GM21576 (cell line): Measurements from ENCODE around the gene SNX10.

Experiments
- ATAC-seq: cut with Tn5 transposase; IDR thresholded peaks from one replicate; pipeline ENCODE4 v1.9.1; 2021; ENCODE audit warnings: mild to moderate bottlenecking, moderate library complexity; ENCODE audit not compliant: unreplicated experiment

Gene SNX10

GRCh38 chr7:26295586-26295985, 3.9 kb downstream of the SNX10 start:
- ATAC-seq = no peak

GRCh38 chr7:26298472-26299058, 6.9 kb downstream of the SNX10 start:
- ATAC-seq = no peak

- ATAC-seq = no peak
Measured at GRCh38 chr7:26305090-26305868, 13.6 kb downstream of the SNX10 start.

DNA sequence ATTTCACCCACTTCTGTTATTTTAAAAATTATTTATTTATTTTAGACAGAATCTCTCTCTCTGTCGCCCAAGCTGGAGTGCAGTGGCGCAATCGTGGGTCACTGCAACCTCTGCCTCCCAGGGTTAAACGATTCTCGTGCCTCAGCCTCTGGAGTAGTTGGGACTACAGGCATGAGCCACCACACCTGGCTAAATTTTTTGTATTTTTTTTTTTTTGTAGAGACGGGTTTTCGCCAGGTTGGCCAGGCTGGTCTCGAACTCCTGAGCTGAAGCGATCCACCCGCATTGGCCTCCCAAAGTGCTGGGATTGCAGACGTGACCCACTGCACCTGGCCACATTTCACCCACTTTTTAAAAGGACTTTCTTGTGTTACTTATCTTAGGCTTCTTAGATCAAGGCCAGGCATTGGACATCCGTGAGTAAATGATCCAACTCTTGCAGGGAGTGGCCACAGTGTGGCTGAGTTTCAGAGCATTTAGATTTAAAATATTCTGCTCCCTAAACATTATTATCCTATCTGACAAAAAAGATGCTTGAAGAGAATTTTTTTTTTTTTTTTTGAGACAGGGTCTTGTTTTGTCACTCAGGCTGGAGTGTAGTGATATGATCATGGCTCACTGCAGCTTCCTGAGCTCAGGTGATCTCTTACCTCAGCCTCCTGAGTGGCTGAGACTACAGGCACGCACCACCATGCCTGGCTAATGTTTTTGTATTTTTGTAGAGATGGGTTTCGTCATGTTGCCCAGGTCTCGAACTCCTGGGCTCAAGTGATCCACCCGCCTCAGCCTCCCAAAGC, 14.4 kb downstream of the SNX10 start:
- no peak for ATAC-seq

DNA sequence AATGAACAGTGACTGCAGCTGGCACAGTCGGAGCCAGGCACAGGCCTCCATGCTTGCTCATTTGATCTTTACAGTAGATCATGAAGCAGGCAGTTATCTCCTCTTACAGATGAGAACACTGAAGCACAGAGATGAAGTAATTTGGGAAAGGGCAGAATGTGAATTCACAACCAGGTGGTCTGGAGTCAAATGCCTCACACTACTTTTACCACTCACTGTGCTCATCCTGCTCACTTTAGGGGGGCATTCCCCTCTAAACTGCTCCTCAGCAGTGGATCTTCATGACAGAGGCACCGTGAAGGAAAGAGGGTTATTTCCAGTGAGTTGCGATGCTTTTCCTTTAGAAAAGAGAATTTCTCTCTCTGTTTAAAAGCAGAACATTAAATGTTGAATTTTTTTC, 15.1 kb downstream of the SNX10 start:
- no peak for ATAC-seq

DNA sequence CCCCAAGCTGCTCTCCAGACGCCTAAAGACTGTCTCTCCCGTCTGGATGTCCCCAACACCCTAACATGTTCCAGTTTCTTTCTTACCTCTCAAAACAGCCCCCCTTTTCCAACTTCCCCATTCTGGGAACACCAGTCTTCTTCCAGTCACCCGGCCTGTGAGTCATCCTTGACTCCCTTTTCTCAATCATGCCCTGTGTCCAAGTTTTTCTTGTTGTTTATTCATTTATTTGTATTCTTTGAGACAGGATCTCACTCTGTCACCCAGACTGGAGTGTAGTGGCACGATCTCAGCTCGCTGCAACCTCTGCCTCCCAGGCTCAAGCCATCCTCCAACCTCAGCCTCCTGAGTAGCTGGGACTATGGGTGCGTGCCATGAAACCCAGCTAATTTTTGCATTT, 15.6 kb downstream of the SNX10 start:
- no peak for ATAC-seq

DNA sequence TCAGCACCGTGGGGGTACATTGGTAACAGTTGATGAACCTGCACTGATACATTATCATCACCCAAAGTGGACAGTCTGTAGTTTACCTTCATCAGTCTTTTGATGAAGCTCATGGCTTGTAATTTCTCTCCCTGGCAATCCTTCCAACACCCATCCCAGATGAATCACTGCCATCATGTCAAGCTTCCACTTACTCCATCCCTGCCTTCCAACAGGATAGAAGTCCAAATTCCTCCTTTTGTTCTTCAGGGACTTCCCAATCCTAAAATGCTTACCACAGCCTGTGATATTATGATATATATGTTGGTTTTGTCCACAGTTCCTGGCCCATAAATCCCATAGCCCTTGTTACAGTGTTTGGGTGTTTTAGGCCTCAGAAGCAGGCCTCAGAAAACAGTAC, 16.1 kb downstream of the SNX10 start:
- no peak for ATAC-seq

GRCh38 chr7:26308551-26308950, 16.9 kb downstream of the SNX10 start:
- no peak for ATAC-seq

DNA sequence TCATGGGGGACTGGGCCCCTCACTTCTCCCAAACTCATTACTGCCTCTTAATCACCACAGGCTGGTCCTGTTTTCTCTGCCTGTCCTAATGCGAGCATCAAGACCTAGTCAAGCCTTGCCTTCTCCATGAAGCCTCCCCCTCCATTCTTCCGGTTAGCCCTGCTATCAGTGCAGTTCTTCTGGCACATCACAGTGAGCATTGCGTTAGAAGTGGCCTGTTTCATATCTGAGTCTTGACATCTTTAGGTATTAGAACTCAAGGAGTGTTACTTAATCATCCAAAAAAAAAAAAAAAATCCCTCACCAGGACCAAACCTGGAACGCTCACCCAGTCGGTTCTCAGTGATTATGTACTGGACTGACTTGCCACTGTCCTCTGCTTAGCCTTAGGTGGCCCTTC, 17.4 kb downstream of the SNX10 start:
- no peak for ATAC-seq

GRCh38 chr7:26311798-26312197, 20.1 kb downstream of the SNX10 start:
- no peak for ATAC-seq

DNA sequence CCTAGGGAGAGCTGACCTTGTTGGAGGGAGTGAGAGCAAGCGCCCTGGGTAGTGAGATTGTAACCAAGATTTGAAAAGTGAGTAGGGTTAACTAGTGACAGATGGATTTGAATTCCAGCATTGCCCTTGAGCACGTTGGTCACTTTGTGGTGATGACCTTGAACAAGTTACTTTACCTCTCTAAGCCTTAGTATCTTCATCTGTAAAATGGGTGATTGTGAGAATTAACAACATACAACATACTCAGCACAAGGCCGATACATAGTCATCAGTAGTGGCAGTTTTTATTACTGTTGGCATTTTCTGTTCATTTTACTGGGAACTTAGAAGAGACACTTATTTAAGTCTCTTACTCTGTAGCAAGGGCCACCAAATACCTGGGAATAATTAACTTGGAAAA, 25.5 kb downstream of the SNX10 start:
- no peak for ATAC-seq

DNA sequence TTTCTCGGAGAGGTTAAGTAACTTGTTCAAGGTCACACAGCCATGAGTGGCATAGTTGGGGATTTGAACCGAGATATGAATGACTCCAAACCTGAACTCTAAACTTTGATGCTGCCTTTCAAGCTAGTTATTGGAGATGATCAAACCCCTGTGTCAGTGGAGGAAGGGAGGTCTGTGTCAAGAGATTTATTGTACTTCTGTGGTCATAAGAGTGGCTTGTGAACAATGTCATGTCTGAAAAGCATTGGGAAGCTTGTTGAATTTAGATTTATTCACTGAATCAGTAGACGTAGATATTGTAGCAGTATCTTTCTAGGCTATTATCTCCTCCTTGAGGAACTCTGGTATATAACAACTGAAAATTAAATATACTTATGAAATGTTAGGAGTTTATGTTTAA, 27.3 kb downstream of the SNX10 start:
- ATAC-seq = no peak

GRCh38 chr7:26319636-26320035, 28.0 kb downstream of the SNX10 start:
- ATAC-seq = no peak

- no peak for ATAC-seq
Measured at GRCh38 chr7:26320878-26321277, 29.2 kb downstream of the SNX10 start.

DNA sequence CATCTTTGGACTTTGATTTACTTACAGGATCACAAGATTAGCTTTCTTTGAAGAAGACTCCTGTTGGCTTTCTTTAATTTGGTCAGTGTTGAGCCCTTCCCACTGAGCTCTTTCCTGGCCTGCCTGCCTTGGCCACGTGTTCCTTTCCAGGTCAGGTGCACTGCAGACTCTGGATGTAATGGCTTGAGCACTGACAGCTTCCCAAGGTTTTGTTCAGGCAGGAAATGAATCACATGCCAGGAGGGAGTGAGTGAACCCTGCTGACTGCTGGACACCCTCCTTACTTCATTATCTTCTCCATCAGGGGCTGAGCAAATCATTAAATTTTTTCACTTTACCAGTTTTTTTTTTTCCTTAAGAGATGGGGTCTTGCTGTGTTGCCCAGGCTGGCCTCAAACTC, 29.8 kb downstream of the SNX10 start:
- ATAC-seq = no peak

GRCh38 chr7:26326211-26326610, 34.5 kb downstream of the SNX10 start:
- no peak for ATAC-seq

DNA sequence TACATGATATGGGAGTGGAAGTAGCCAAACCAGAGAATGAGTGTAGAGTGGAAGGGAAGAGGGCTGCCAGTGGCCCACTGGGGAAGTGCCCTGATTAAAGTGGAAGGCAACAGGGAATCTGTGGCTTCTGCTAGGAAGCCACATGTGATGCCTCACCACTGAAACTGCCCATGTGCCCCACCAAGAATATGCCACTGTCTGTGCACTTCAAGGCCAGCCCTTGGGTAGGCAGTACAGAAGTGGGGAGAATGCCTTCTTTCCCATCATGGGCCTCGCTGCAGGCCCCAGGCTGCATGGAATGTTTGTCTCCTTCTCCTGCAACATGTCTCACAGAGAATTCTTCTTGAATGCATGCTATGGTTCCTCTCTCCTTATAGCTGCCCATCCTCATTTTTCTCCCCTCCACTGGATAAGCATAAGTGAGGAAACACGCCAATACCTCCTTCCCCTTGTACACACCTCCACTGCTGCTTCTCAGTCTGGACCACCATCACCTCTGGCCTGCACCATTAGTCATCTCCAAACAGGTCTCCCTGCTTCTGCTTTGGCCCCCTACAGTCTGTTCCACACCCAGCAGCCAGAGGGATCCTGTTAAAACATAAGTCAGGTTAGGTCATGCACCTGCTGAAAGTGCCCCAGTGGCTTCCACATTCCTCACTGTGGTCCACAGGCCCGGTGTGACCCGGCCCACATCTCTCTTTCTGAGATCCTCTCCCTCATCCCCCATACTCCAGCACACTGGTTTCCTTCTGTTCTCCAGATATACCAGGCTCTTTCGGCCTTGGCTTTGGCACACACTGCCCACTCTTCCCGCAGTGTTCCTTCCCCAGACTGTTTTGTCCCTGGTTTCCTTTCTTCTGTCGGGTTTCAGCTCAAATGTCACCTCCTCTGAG, 37.1 kb downstream of the SNX10 start:
- ATAC-seq = peak; percentile 45

DNA sequence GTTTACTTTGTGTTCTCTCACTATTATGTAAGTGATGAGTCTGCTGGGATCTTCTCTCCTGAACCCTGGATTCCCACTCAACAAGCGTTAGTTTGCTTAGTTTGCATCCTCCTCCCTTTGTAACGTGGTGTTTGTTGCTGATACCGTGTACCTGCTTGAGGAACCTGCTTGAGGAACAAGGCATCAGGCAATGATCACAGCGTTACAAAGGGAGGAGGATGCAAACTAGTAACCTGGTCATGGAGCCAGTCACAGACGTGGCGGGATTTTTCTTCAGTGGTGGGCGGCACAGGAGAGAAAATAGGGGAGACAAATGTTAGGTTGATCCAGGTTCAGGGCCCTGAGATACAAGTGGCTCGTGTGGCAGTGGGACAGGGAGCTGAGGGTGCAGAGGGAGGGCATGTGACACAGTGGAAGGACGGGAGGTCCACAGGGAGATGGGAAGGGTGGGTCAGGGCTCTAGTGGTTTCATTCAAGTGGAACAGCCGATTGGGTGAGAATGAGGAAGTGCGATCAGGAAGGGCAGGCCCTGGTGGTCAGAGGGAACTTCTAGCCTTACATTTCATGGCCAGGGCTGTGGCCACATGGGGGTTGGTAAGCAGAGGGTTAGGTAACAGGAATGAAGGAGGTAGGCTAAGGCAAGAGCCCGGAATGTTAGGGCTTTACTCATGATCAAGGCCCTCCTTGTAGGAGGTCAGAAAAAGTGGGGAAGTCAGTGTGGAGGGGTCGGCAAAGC, 38.0 kb downstream of the SNX10 start:
- no peak for ATAC-seq

- no peak for ATAC-seq
Measured at GRCh38 chr7:26331113-26331512, 39.5 kb downstream of the SNX10 start.

DNA sequence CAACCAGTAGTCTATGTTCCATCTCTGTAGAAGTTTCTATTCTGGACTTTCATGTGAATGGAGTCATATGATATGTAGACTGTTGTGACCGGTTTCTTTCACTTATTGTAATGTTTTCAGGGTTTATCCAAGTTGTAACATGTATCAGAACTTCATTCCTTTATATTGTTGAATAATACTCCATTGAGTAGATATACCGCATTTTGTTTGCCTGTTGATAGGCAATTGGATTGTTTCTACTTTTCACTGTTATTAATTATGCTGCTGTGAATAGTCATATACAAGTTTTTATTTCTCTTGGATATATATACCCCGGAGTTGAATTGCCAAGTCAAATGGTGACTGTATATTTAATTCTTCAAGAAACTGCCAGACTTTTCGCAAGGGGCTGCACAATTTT, 40.1 kb downstream of the SNX10 start:
- no peak for ATAC-seq
